H9 (cell line): ENCODE data around the gene MBLAC1. TPM values are rescaled to one million over a fixed set of nuclear protein-coding genes. Genes with fewer than 3 reads are reported as not detected.

Source experiments
- DNase-seq: peaks from one replicate; pipeline ENCODE4 v3.0.0-alpha.2; 2017
- H2AFZ ChIP-seq: one replicate; pipeline ENCODE4 v1.6.1; 2013; ENCODE audit warnings: mild to moderate bottlenecking, low read length, control low read depth, moderate library complexity
- H2AK5ac ChIP-seq: 2 replicates; pipeline ENCODE4 v1.6.1; 2013; ENCODE audit warnings: low read length, control low read depth, mixed read lengths; ENCODE audit not compliant: insufficient read length
- H2BK120ac ChIP-seq: one replicate; pipeline ENCODE4 v1.6.1; 2013; ENCODE audit warnings: low read depth, mild to moderate bottlenecking, low read length, control low read depth, inconsistent platforms; ENCODE audit not compliant: poor library complexity, severe bottlenecking
- H2BK12ac ChIP-seq: 2 replicates; pipeline ENCODE4 v1.6.1; 2013; ENCODE audit warnings: low read length, control low read depth, mixed read lengths, low read depth; ENCODE audit not compliant: insufficient read length
- H2BK15ac ChIP-seq: 2 replicates; pipeline ENCODE4 v1.6.1; 2013; ENCODE audit warnings: low read depth, low read length, control low read depth
- H2BK20ac ChIP-seq: one replicate; pipeline ENCODE4 v1.6.1; 2013; ENCODE audit warnings: low read depth, mild to moderate bottlenecking, low read length, control low read depth, inconsistent platforms; ENCODE audit not compliant: poor library complexity, severe bottlenecking
- H2BK5ac ChIP-seq: 2 replicates; pipeline ENCODE4 v1.6.1; 2013; ENCODE audit warnings: low read length, control low read depth, mixed read lengths; ENCODE audit not compliant: insufficient read length
- H3K14ac ChIP-seq: 2 replicates; pipeline ENCODE4 v1.6.1; 2013; ENCODE audit warnings: low read length, control low read depth; ENCODE audit not compliant: insufficient read depth
- H3K18ac ChIP-seq: 2 replicates; pipeline ENCODE4 v1.6.1; 2013; ENCODE audit warnings: low read depth, mild to moderate bottlenecking, mixed read lengths, low read length, control low read depth; ENCODE audit not compliant: insufficient read length
- H3K23ac ChIP-seq: 2 replicates; pipeline ENCODE4 v1.6.1; 2013; ENCODE audit warnings: low read length, control low read depth, mixed read lengths, low read depth; ENCODE audit not compliant: insufficient read length
- H3K23me2 ChIP-seq: 2 replicates; pipeline ENCODE4 v1.6.1; 2013; ENCODE audit warnings: low read depth, mild to moderate bottlenecking, mixed read lengths, low read length, control low read depth; ENCODE audit not compliant: insufficient read length, poor library complexity, severe bottlenecking
- H3K27ac ChIP-seq: 2 replicates; pipeline ENCODE4 v1.5.1; 2013; ENCODE audit warnings: low read length, control low read depth, mixed read lengths, low read depth; ENCODE audit not compliant: insufficient read length
- H3K27me3 ChIP-seq: 2 replicates; pipeline ENCODE4 v1.6.1; 2013; ENCODE audit warnings: low read length, control low read depth, inconsistent platforms; ENCODE audit not compliant: insufficient read depth
- H3K4ac ChIP-seq: 2 replicates; pipeline ENCODE4 v1.6.1; 2013; ENCODE audit warnings: low read depth, mild to moderate bottlenecking, control low read depth, inconsistent platforms, low read length, moderate library complexity
- H3K4me1 ChIP-seq: 2 replicates; pipeline ENCODE4 v1.6.1; 2013; ENCODE audit warnings: low read length, control low read depth, inconsistent platforms; ENCODE audit not compliant: insufficient read depth
- H3K4me2 ChIP-seq: 2 replicates; pipeline ENCODE4 v1.6.1; 2013; ENCODE audit warnings: low read length, control low read depth, mixed read lengths; ENCODE audit not compliant: insufficient read length, insufficient read depth
- H3K56ac ChIP-seq: 2 replicates; pipeline ENCODE4 v1.6.1; 2013; ENCODE audit warnings: low read depth, mild to moderate bottlenecking, mixed read lengths, low read length, control low read depth; ENCODE audit not compliant: insufficient read length
- H3K79me1 ChIP-seq: 2 replicates; pipeline ENCODE4 v1.6.1; 2013; ENCODE audit warnings: low read depth, mild to moderate bottlenecking, moderate library complexity, low read length, control low read depth, inconsistent platforms; ENCODE audit not compliant: insufficient read depth, poor library complexity, severe bottlenecking
- H3K79me2 ChIP-seq: 2 replicates; pipeline ENCODE4 v1.6.1; 2013; ENCODE audit warnings: low read length, control low read depth, inconsistent platforms; ENCODE audit not compliant: insufficient read depth
- H3K9ac ChIP-seq: 2 replicates; pipeline ENCODE4 v1.6.1; 2013; ENCODE audit warnings: low read length, control low read depth, mixed read lengths; ENCODE audit not compliant: insufficient read length; ENCODE audit errors: extremely low read depth
- H3K9me3 ChIP-seq: one replicate; pipeline ENCODE4 v1.6.1; 2013; ENCODE audit warnings: low read depth, low read length, inconsistent platforms; ENCODE audit not compliant: control insufficient read depth
- H3T11ph ChIP-seq: one replicate; pipeline ENCODE4 v1.6.1; 2013; ENCODE audit warnings: mild to moderate bottlenecking, low read length, control low read depth, inconsistent platforms
- H4K20me1 ChIP-seq: one replicate; pipeline ENCODE4 v1.6.1; 2013; ENCODE audit not compliant: control insufficient read depth, insufficient read length, insufficient read depth
- H4K5ac ChIP-seq: 2 replicates; pipeline ENCODE4 v1.6.1; 2013; ENCODE audit warnings: low read depth, mild to moderate bottlenecking, mixed read lengths, low read length, control low read depth; ENCODE audit not compliant: insufficient read length
- H4K8ac ChIP-seq: replicated peaks from 2 replicates; pipeline ENCODE4 v1.6.1; 2013; ENCODE audit warnings: low read length, control low read depth, mixed read lengths, low read depth; ENCODE audit not compliant: insufficient read length
- H4K91ac ChIP-seq: 2 replicates; pipeline ENCODE4 v1.6.1; 2013; ENCODE audit warnings: low read depth, mild to moderate bottlenecking, moderate library complexity, mixed read lengths, low read length, control low read depth; ENCODE audit not compliant: insufficient read length
- H3K27ac Mint-ChIP-seq, 3 experiments: 2 replicates in 2 of 3; 3 replicates in 1 of 3; pipeline ENCODE4 v1.8.0; 2020 to 2021; ENCODE audit warnings: mixed read lengths in 3 of 3, mild to moderate bottlenecking in 1 of 3, moderate library complexity in 1 of 3
- H3K27me3 Mint-ChIP-seq: 2 replicates; pipeline ENCODE4 v1.8.0; 2021; ENCODE audit warnings: low read depth, mild to moderate bottlenecking, moderate library complexity, mixed read lengths
- H3K36me3 Mint-ChIP-seq, 3 experiments: 2 replicates in 2 of 3; 3 replicates in 1 of 3; pipeline ENCODE4 v1.8.0; 2020 to 2021; ENCODE audit warnings: low read depth in 3 of 3, mixed read lengths in 3 of 3; ENCODE audit not compliant: insufficient read depth in 1 of 3
- H3K4me1 Mint-ChIP-seq, 2 experiments: 2 replicates each; pipeline ENCODE4 v1.8.0; 2020; ENCODE audit warnings: mixed read lengths in 2 of 2
- H3K4me3 Mint-ChIP-seq, 2 experiments: 2 replicates in 1 of 2; 3 replicates in 1 of 2; pipeline ENCODE4 v1.8.0; 2020 to 2021; ENCODE audit warnings: mild to moderate bottlenecking in 2 of 2, mixed read lengths in 2 of 2, moderate library complexity in 1 of 2
- H3K9me3 Mint-ChIP-seq, 2 experiments: 2 replicates in 1 of 2; 3 replicates in 1 of 2; pipeline ENCODE4 v1.8.0; 2020; ENCODE audit warnings: mild to moderate bottlenecking in 2 of 2, mixed read lengths in 2 of 2, moderate library complexity in 1 of 2
- CTCF ChIP-seq: fragments of 200-600 bp; sonication (generic); conservative IDR thresholded peaks from 3 replicates; pipeline ENCODE4 v1.8.0; 2021; ENCODE audit warnings: antibody characterized with exemption, mild to moderate bottlenecking
- WGBS: extraction: QIAGEN DNeasy Blood & Tissue Kit; methylation state at CpG from one replicate; pipeline ENCODE4 v1.1.7; 2013; ENCODE audit warnings: missing lambda C conversion rate, low lambda C conversion rate, mixed read lengths; ENCODE audit not compliant: insufficient read length; ENCODE audit errors: extremely low coverage; 5-methylcytosine and 5-hydroxymethylcytosine counted together
- total RNA-seq: library from RNA; stranded (reverse); gene quantifications from 2 replicates; pipeline ENCODE4 v1.2.1, GENCODE V29; 2021

MBLAC1 gene
- total RNA-seq, 1 experiment from 2014 or later = 1.9 TPM

- Histone ChIP-seq H3K14ac (no peak overlapping the region; the same call in 1 of the 2 replicates), H2BK120ac (no peak overlapping the region), H4K20me1 (no peaks in the 10 kb centered on the region), H4K5ac (no peak overlapping the region), H3K9ac (no peak overlapping the region), H3T11ph (no peak overlapping the region), H2BK12ac (no peak overlapping the region), H3K27ac (no peak overlapping the region), H3K4me1 (peaks cover 10% of the 10 kb centered on the region), H3K4me2 (peak overlapping the region; percentile 65), H3K4ac (no peak overlapping the region), H3K27me3 (no peaks in the 10 kb centered on the region; the same call in 1 of the 2 replicates), H2BK15ac (no peak overlapping the region), H3K79me1 (no peaks in the 10 kb centered on the region), H3K9me3 (no peaks in the 10 kb centered on the region), H3K79me2 (no peaks in the 10 kb centered on the region), H4K8ac (no peak overlapping the region), H2BK5ac (no peak overlapping the region), H3K18ac (no peak overlapping the region), H3K23ac (no peak overlapping the region), H2AK5ac (no peak overlapping the region), H2BK20ac (no peak overlapping the region), H4K91ac (no peak overlapping the region), H3K23me2 (peaks cover 11% of the 10 kb centered on the region), H3K56ac (no peak overlapping the region), H2AFZ (no peak overlapping the region)
- no peak for DNase-seq
- Mint-ChIP-seq H3K36me3 (peaks cover 3 to 11% (median 4%) of the 10 kb centered on the region in 3 experiments; a peak in 3 of 7 replicates), H3K4me3 (peak overlapping the region; percentile 74 to 82), H3K9me3 (no peaks in the 10 kb centered on the region; a peak in 1 of 5 replicates), H3K4me1 (peaks cover 47 to 59% of the 10 kb centered on the region in 2 experiments), H3K27ac (peak overlapping the region in 1 of 3 experiments; percentile 24; a peak in 1 of 7 replicates), H3K27me3 (peaks cover 32% of the 10 kb centered on the region)
- no peak for TF ChIP-seq CTCF
- WGBS = no CpG with 5 or more reads among the region's 14 CpGs
These were observed 40.5 kb downstream of the MBLAC1 start for GRCh38 chr7:100166970-100167911.
